ENCODE measurements around the gene KCNQ5. TPM values are rescaled to one million over a fixed set of nuclear protein-coding genes. Genes with fewer than 3 reads are reported as not detected.

KCNQ5 gene
- total RNA-seq, 1 experiment from 2014 or later: 9.4 TPM

DNA sequence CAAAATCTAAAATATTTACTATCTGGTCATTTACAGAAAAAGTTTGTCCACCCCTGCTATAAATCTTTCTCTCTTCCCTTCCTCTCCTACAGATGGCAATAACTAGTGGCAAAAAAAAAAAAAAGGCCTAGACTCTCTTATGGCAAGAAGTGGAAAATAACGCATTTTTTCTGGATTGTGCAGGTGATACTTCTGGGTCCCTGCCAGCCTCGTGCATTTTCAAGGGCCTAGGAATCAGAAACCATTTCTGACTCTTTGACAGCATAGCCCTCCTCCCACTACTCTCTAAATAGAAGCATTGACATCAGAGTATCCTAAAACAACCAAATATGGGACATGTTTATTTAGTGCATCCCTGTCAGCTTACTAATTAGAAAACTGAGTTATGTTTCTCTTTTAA is 352.4 kb downstream of the KCNQ5 start:
- intact Hi-C loops (cut with micrococcal nuclease; ENCODE audit: unreplicated experiment) (no loop called here), in situ Hi-C loops (cut with HindIII; ENCODE audit: low pct_unique_long_range_greater_than_20kb, low sequenced_read_pairs) (no loop called here)
- Histone ChIP-seq H3K36me3 (ENCODE audit: control insufficient read depth, insufficient read depth, low read length) (no peaks in the 10 kb centered on the region), H3K9me3 (ENCODE audit: control insufficient read depth, insufficient read depth, low read depth, low read length) (no peaks in the 10 kb centered on the region), H3K4me3 (ENCODE audit: low read depth in 2 of 2, low read length in 2 of 2) (no peak overlapping the region), H3K27me3 (ENCODE audit: control insufficient read depth, insufficient read depth, low read length) (no peaks in the 10 kb centered on the region), H3K4me1 (ENCODE audit: control insufficient read depth, insufficient read depth, low read length) (no peaks in the 10 kb centered on the region), H3K27ac (ENCODE audit: low read length) (no peak overlapping the region)
- CTCF ChIA-PET: no interaction called here
- DNase-seq (ENCODE audit: low read depth, low spot score): no peak
- no TSS peak for BruUV-seq (replicated peaks)
- POLR2A ChIA-PET: interaction anchor here (0.6 kb wide), 1 partner anchor 29 kb away, joined by 8 read pairs; no protein-coding TSS in a partner anchor
- TF ChIP-seq, protein P1, sequence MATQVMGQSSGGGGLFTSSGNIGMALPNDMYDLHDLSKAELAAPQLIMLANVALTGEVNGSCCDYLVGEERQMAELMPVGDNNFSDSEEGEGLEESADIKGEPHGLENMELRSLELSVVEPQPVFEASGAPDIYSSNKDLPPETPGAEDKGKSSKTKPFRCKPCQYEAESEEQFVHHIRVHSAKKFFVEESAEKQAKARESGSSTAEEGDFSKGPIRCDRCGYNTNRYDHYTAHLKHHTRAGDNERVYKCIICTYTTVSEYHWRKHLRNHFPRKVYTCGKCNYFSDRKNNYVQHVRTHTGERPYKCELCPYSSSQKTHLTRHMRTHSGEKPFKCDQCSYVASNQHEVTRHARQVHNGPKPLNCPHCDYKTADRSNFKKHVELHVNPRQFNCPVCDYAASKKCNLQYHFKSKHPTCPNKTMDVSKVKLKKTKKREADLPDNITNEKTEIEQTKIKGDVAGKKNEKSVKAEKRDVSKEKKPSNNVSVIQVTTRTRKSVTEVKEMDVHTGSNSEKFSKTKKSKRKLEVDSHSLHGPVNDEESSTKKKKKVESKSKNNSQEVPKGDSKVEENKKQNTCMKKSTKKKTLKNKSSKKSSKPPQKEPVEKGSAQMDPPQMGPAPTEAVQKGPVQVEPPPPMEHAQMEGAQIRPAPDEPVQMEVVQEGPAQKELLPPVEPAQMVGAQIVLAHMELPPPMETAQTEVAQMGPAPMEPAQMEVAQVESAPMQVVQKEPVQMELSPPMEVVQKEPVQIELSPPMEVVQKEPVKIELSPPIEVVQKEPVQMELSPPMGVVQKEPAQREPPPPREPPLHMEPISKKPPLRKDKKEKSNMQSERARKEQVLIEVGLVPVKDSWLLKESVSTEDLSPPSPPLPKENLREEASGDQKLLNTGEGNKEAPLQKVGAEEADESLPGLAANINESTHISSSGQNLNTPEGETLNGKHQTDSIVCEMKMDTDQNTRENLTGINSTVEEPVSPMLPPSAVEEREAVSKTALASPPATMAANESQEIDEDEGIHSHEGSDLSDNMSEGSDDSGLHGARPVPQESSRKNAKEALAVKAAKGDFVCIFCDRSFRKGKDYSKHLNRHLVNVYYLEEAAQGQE (IDR thresholded peaks at IDR 0.05; ENCODE audit: insufficient read depth in 1 of 2, low read depth in 2 of 2, low read length in 1 of 2): no peak
- TF ChIP-seq SIN3A (IDR thresholded peaks at IDR 0.05; ENCODE audit: borderline replicate concordance, insufficient read depth, low read depth, low read length) (no peak), POLR2AphosphoS5 (IDR thresholded peaks at IDR 0.05; ENCODE audit: low read depth, low read length) (no peak), TCF7L2 (IDR thresholded peaks at IDR 0.05; ENCODE audit: low read depth, low read length) (no peak)
- TF ChIP-seq, protein P2, sequence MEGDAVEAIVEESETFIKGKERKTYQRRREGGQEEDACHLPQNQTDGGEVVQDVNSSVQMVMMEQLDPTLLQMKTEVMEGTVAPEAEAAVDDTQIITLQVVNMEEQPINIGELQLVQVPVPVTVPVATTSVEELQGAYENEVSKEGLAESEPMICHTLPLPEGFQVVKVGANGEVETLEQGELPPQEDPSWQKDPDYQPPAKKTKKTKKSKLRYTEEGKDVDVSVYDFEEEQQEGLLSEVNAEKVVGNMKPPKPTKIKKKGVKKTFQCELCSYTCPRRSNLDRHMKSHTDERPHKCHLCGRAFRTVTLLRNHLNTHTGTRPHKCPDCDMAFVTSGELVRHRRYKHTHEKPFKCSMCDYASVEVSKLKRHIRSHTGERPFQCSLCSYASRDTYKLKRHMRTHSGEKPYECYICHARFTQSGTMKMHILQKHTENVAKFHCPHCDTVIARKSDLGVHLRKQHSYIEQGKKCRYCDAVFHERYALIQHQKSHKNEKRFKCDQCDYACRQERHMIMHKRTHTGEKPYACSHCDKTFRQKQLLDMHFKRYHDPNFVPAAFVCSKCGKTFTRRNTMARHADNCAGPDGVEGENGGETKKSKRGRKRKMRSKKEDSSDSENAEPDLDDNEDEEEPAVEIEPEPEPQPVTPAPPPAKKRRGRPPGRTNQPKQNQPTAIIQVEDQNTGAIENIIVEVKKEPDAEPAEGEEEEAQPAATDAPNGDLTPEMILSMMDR (IDR thresholded peaks at IDR 0.05): no peak
- no peak for ATAC-seq

DNA sequence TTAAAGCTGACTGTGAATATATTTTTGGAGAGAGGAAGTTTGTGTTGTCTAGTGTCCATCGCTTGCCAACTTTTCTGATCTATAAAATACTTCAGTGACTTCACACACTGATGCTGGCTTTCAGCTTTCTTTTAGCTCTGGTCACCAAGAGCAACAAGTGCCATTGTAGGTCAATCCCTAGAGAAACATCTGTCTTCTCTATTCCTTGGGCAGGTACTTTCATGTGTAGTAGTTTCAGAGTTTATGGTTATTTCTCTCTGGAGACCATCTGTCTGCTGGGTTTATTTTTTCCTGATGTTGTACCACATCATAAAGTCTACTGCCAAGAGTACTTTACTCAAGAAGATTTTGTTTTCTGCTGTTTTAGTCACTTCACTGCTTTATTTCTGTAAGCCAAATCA is 353.5 kb downstream of the KCNQ5 start:
- H3K4me3 ChIP-seq (ENCODE audit: low read depth in 2 of 2, low read length in 2 of 2): no peak overlapping the region
- intact Hi-C loops (cut with micrococcal nuclease; ENCODE audit: unreplicated experiment) (no loop called here), in situ Hi-C loops (cut with HindIII; ENCODE audit: low pct_unique_long_range_greater_than_20kb, low sequenced_read_pairs) (no loop called here)
- DNase-seq (ENCODE audit: low read depth, low spot score) (no peak), ATAC-seq (no peak)
- TF ChIP-seq, protein P1 (IDR thresholded peaks at IDR 0.05; ENCODE audit: insufficient read depth in 1 of 2, low read depth in 2 of 2, low read length in 1 of 2): no peak
- TF ChIP-seq POLR2AphosphoS5 (IDR thresholded peaks at IDR 0.05; ENCODE audit: low read depth, low read length) (no peak), TCF7L2 (IDR thresholded peaks at IDR 0.05; ENCODE audit: low read depth, low read length) (no peak), SIN3A (IDR thresholded peaks at IDR 0.05; ENCODE audit: borderline replicate concordance, insufficient read depth, low read depth, low read length) (no peak)
- TF ChIP-seq, protein P2 (IDR thresholded peaks at IDR 0.05): no peak
- no peaks in the 10 kb centered on the region for H3K4me1 ChIP-seq (ENCODE audit: control insufficient read depth, insufficient read depth, low read length)
- no peak overlapping the region for H3K27ac ChIP-seq (ENCODE audit: low read length)
- ChIA-PET CTCF (no interaction called here), POLR2A (no interaction called here)
- no TSS peak for BruUV-seq (replicated peaks)
- H3K36me3 ChIP-seq (ENCODE audit: control insufficient read depth, insufficient read depth, low read length): no peaks in the 10 kb centered on the region
- H3K9me3 ChIP-seq (ENCODE audit: control insufficient read depth, insufficient read depth, low read depth, low read length): no peaks in the 10 kb centered on the region
- no peaks in the 10 kb centered on the region for H3K27me3 ChIP-seq (ENCODE audit: control insufficient read depth, insufficient read depth, low read length)

Data from Panc1 (cell line).